GM23338 (cell line): ENCODE data around the gene TRMT10B. TPM values are rescaled to one million over a fixed set of nuclear protein-coding genes. Genes with fewer than 3 reads are reported as not detected.

Source experiments
- ATAC-seq: fragments of 200-7000 bp; cut with Tn5 transposase; 3 replicates; pipeline ENCODE4 v1.9.1; 2020
- DNase-seq: peaks from one replicate; pipeline ENCODE4 v3.0.0-alpha.2; 2015; ENCODE audit warnings: low spot score
- H2AFZ ChIP-seq: fragments of 200-600 bp; sonication (generic); 2 replicates; pipeline ENCODE4 v1.8.0; 2016; ENCODE audit warnings: antibody characterized with exemption, mild to moderate bottlenecking, moderate library complexity
- H3F3A ChIP-seq: fragments of 200-600 bp; sonication (generic); replicated peaks from 2 replicates; pipeline ENCODE4 v1.8.0; 2017; ENCODE audit warnings: antibody characterized with exemption, mixed run types, low read depth
- H3K27ac ChIP-seq: fragments of 200-600 bp; sonication (generic); 2 replicates; pipeline ENCODE4 v1.6.1; 2016; ENCODE audit warnings: low read depth
- H3K27me3 ChIP-seq: fragments of 200-600 bp; sonication (generic); 2 replicates; pipeline ENCODE4 v1.8.0; 2016; ENCODE audit warnings: mild to moderate bottlenecking, mixed run types, moderate library complexity; ENCODE audit not compliant: insufficient read depth
- H3K36me3 ChIP-seq: fragments of 200-600 bp; sonication (generic); 2 replicates; pipeline ENCODE4 v1.8.0; 2016; ENCODE audit warnings: mild to moderate bottlenecking; ENCODE audit not compliant: insufficient read depth
- H3K4me1 ChIP-seq: fragments of 200-600 bp; sonication (generic); 2 replicates; pipeline ENCODE4 v1.8.0; 2016; ENCODE audit warnings: mild to moderate bottlenecking, moderate library complexity; ENCODE audit not compliant: insufficient read depth
- H3K4me2 ChIP-seq: fragments of 200-600 bp; sonication (generic); 2 replicates; pipeline ENCODE4 v1.7.1; 2017; ENCODE audit warnings: mixed run types
- H3K4me3 ChIP-seq: fragments of 200-600 bp; sonication (generic); 2 replicates; pipeline ENCODE4 v1.6.1; 2016; ENCODE audit warnings: mixed run types
- H3K79me2 ChIP-seq: fragments of 200-600 bp; sonication (generic); replicated peaks from 2 replicates; pipeline ENCODE4 v1.8.0; 2017; ENCODE audit warnings: mild to moderate bottlenecking; ENCODE audit not compliant: insufficient read depth
- H3K9me2 ChIP-seq: fragments of 200-600 bp; sonication (generic); 2 replicates; pipeline ENCODE4 v1.8.0; 2017; ENCODE audit not compliant: insufficient read depth
- H4K20me1 ChIP-seq: fragments of 200-600 bp; sonication (generic); replicated peaks from 2 replicates; pipeline ENCODE4 v1.8.0; 2017; ENCODE audit warnings: mild to moderate bottlenecking; ENCODE audit not compliant: insufficient read depth
- H3K27ac Mint-ChIP-seq: 2 replicates; pipeline ENCODE4 v1.8.0; 2020; ENCODE audit warnings: inconsistent platforms, mild to moderate bottlenecking, moderate library complexity, mixed read lengths
- H3K27me3 Mint-ChIP-seq: 3 replicates; pipeline ENCODE4 v1.8.0; 2022; ENCODE audit warnings: low read depth, mild to moderate bottlenecking, moderate library complexity, mixed read lengths, inconsistent platforms; ENCODE audit not compliant: insufficient read depth, poor library complexity
- H3K36me3 Mint-ChIP-seq: 3 replicates; pipeline ENCODE4 v1.8.0; 2021; ENCODE audit warnings: low read depth, mild to moderate bottlenecking, inconsistent platforms, moderate library complexity, mixed read lengths
- H3K4me1 Mint-ChIP-seq: 3 replicates; pipeline ENCODE4 v1.8.0; 2020; ENCODE audit warnings: mild to moderate bottlenecking, inconsistent platforms, mixed read lengths
- H3K4me3 Mint-ChIP-seq: 3 replicates; pipeline ENCODE4 v1.8.0; 2021; ENCODE audit warnings: moderate library complexity, mild to moderate bottlenecking, inconsistent platforms, mixed read lengths
- H3K9me3 Mint-ChIP-seq: 3 replicates; pipeline ENCODE4 v1.8.0; 2020; ENCODE audit warnings: moderate library complexity, mild to moderate bottlenecking, inconsistent platforms, mixed read lengths
- CREB1 ChIP-seq: fragments of 250-450 bp; sonication (Bioruptor Pico); IDR thresholded peaks from 2 replicates; pipeline ENCODE4 v1.5.0; 2020; ENCODE audit warnings: low read depth, mild to moderate bottlenecking, moderate library complexity
- CTCF ChIP-seq, 2 experiments: fragments of 200-600 bp in 1 of 2; sonication (generic) in 1 of 2; conservative IDR thresholded peaks; 2 replicates each; pipeline versions ENCODE4 v1.5.1 to v1.6.1; 2016 to 2017; ENCODE audit warnings: antibody characterized with exemption in 2 of 2, low read depth in 2 of 2, mild to moderate bottlenecking in 2 of 2, moderate library complexity in 1 of 2
- EZH2 ChIP-seq: fragments of 200-600 bp; sonication (generic); IDR thresholded peaks from one replicate; pipeline ENCODE4 v1.8.0; 2017; ENCODE audit warnings: antibody characterized with exemption, mild to moderate bottlenecking, low read depth; ENCODE audit not compliant: unreplicated experiment
- EZH2phosphoT487 ChIP-seq: fragments of 200-600 bp; sonication (generic); IDR thresholded peaks from one replicate; pipeline ENCODE4 v1.8.1; 2018; ENCODE audit warnings: antibody characterized with exemption; ENCODE audit not compliant: unreplicated experiment
- JUNB ChIP-seq: IDR thresholded peaks from one replicate; pipeline ENCODE4 v1.6.1; 2016; ENCODE audit warnings: antibody characterized with exemption; ENCODE audit not compliant: unreplicated experiment
- NANOG ChIP-seq: IDR thresholded peaks from 2 replicates; pipeline ENCODE4 v1.6.1; 2016; ENCODE audit warnings: antibody characterized with exemption, borderline replicate concordance
- POLR2AphosphoS5 ChIP-seq: IDR thresholded peaks from 2 replicates; pipeline ENCODE4 v1.6.1; 2016; ENCODE audit warnings: antibody characterized with exemption, low read depth
- REST ChIP-seq: IDR thresholded peaks from one replicate; pipeline ENCODE4 v1.6.1; 2018; ENCODE audit warnings: antibody characterized with exemption; ENCODE audit not compliant: unreplicated experiment
- STAT1 ChIP-seq: IDR thresholded peaks from one replicate; pipeline ENCODE4 v1.6.1; 2016; ENCODE audit warnings: antibody characterized with exemption; ENCODE audit not compliant: unreplicated experiment
- ZNF114 ChIP-seq: fragments of 250-450 bp; sonication (Bioruptor Pico); IDR thresholded peaks from 2 replicates; pipeline ENCODE4 v1.5.0; 2020; ENCODE audit warnings: mild to moderate bottlenecking, moderate library complexity
- ZNF331 ChIP-seq: fragments of 250-450 bp; sonication (Bioruptor Pico); IDR thresholded peaks from 2 replicates; pipeline ENCODE4 v1.5.0; 2020; ENCODE audit warnings: low read depth, mild to moderate bottlenecking, moderate library complexity
- polyA plus RNA-seq: library from polyadenylated mRNA; unstranded; fragments of >200 nt; fragmentation: Nextera tagmentation; extraction: Ambion mirVana; gene quantifications from 2 replicates; pipeline ENCODE4 v1.2.1, GENCODE V29; 2016
- total RNA-seq: library from RNA; depleted of rRNA; stranded (reverse); fragments of >200 nt; shearing (Covaris generic); gene quantifications from 2 replicates; pipeline ENCODE4 v1.2.3, GENCODE V29; 2014

TRMT10B gene
- total and polyA plus RNA-seq, 2 experiments from 2014 or later, result 3.1 to 10.8 TPM

- no peak overlapping the region for H3K4me3 Mint-ChIP-seq
- no peak overlapping the region for H3K27ac Mint-ChIP-seq
- Histone ChIP-seq H3K4me1 (no peaks in the 10 kb centered on the region), H3K79me2 (no peaks in the 10 kb centered on the region), H3K27ac (no peak overlapping the region), H2AFZ (no peak overlapping the region), H3K4me3 (no peak overlapping the region), H3F3A (no peaks in the 10 kb centered on the region), H3K27me3 (no peaks in the 10 kb centered on the region), H3K4me2 (no peak overlapping the region), H4K20me1 (no peaks in the 10 kb centered on the region), H3K36me3 (no peaks in the 10 kb centered on the region), H3K9me2 (no peaks in the 10 kb centered on the region)
- DNase-seq (no peak), ATAC-seq (no peak)
- H3K36me3 Mint-ChIP-seq, result no peaks in the 10 kb centered on the region
- no peaks in the 10 kb centered on the region for H3K9me3 Mint-ChIP-seq
- no peaks in the 10 kb centered on the region for H3K4me1 Mint-ChIP-seq
- no peak for TF ChIP-seq EZH2
- no peak for TF ChIP-seq JUNB
- TF ChIP-seq NANOG, result no peak
- no peak for TF ChIP-seq EZH2phosphoT487
- TF ChIP-seq CREB1 (CRISPR knock-in tag), result no peak
- no peak for TF ChIP-seq ZNF114 (CRISPR knock-in tag)
- TF ChIP-seq POLR2AphosphoS5, result no peak
- no peak for TF ChIP-seq STAT1
- H3K27me3 Mint-ChIP-seq, result peaks cover 4% of the 10 kb centered on the region
Measured at GRCh38 chr9:37715991-37716505, 37.6 kb upstream of the TRMT10B start.

GRCh38 chr9:37719526-37719925 is 34.1 kb upstream of the TRMT10B start:
- Histone ChIP-seq H3K36me3 (no peaks in the 10 kb centered on the region), H3K27ac (no peak overlapping the region), H3K4me2 (no peak overlapping the region), H3K9me2 (no peaks in the 10 kb centered on the region), H3F3A (no peaks in the 10 kb centered on the region), H2AFZ (no peak overlapping the region), H3K79me2 (no peaks in the 10 kb centered on the region), H3K4me3 (no peak overlapping the region), H4K20me1 (no peaks in the 10 kb centered on the region), H3K27me3 (no peaks in the 10 kb centered on the region), H3K4me1 (no peaks in the 10 kb centered on the region)
- TF ChIP-seq NANOG, result no peak
- Mint-ChIP-seq H3K27ac (no peak overlapping the region), H3K9me3 (no peaks in the 10 kb centered on the region), H3K27me3 (peaks cover 2% of the 10 kb centered on the region), H3K4me1 (no peaks in the 10 kb centered on the region), H3K4me3 (no peak overlapping the region), H3K36me3 (no peaks in the 10 kb centered on the region)
- no peak for DNase-seq
- ATAC-seq, result no peak

- Mint-ChIP-seq H3K9me3 (no peaks in the 10 kb centered on the region), H3K4me3 (no peak overlapping the region), H3K27ac (no peak overlapping the region), H3K4me1 (peaks cover 9% of the 10 kb centered on the region), H3K27me3 (peaks cover 3% of the 10 kb centered on the region), H3K36me3 (no peaks in the 10 kb centered on the region)
- no peak for DNase-seq
- no peak for ATAC-seq
- no peaks in the 10 kb centered on the region for H3K4me1 ChIP-seq
- no peak overlapping the region for H2AFZ ChIP-seq
- no peaks in the 10 kb centered on the region for H4K20me1 ChIP-seq
- H3K79me2 ChIP-seq, result no peaks in the 10 kb centered on the region
- no peaks in the 10 kb centered on the region for H3F3A ChIP-seq
- no peak overlapping the region for H3K4me2 ChIP-seq
- H3K9me2 ChIP-seq, result no peaks in the 10 kb centered on the region
- no peak overlapping the region for H3K27ac ChIP-seq
- H3K36me3 ChIP-seq, result no peaks in the 10 kb centered on the region
- H3K4me3 ChIP-seq, result no peak overlapping the region
- no peaks in the 10 kb centered on the region for H3K27me3 ChIP-seq
- TF ChIP-seq EZH2phosphoT487 (no peak), CTCF (conservative IDR thresholded peaks at IDR 0.05; ENCODE audit: low read depth in 2 of 2) (no peak), JUNB (no peak), CREB1 (CRISPR knock-in tag) (no peak), POLR2AphosphoS5 (no peak), EZH2 (no peak), ZNF331 (no peak), REST (no peak), STAT1 (no peak), NANOG (no peak)
Measured at GRCh38 chr9:37727013-37727412, 26.6 kb upstream of the TRMT10B start.
